ENCODE measurements around the gene USP2.

Gene USP2

GRCh38 chr11:119361941-119362725 lies 19.4 kb downstream of the USP2 start:
- DNase-seq: no peak

GRCh38 chr11:119361056-119361787 lies 20.3 kb downstream of the USP2 start:
- DNase-seq: no peak

GRCh38 chr11:119359365-119360214 lies 21.9 kb downstream of the USP2 start:
- DNase-seq: no peak

- DNase-seq: no peak
Observed at GRCh38 chr11:119357074-119357473, 24.4 kb downstream of the USP2 start.

- peak; percentile 57 for DNase-seq
Observed at GRCh38 chr11:119356349-119357031, 25.0 kb downstream of the USP2 start.

- no peak for DNase-seq
Observed at GRCh38 chr11:119355091-119355843, 26.2 kb downstream of the USP2 start.

- no peak for DNase-seq
Observed at GRCh38 chr11:119352857-119353260, 28.6 kb downstream of the USP2 start.

GRCh38 chr11:119351232-119351631 lies 30.3 kb downstream of the USP2 start:
- DNase-seq: no peak

- no peak for DNase-seq
Observed at GRCh38 chr11:119350302-119350701, 31.2 kb downstream of the USP2 start.

GRCh38 chr11:119347940-119348605 lies 33.4 kb downstream of the USP2 start:
- no peak for DNase-seq

- no peak for DNase-seq
Observed at GRCh38 chr11:119347242-119347641, 34.2 kb downstream of the USP2 start.

- no peak for DNase-seq
Observed at GRCh38 chr11:119346605-119347004, 34.9 kb downstream of the USP2 start, which contains the start of gene MFRP. MFRP (minus strand) TSS chr11:119346705; CDS start chr11:119346513, 192 bp downstream.

- no peak for DNase-seq
Observed at GRCh38 chr11:119345685-119346084, 35.8 kb downstream of the USP2 start.

- DNase-seq: no peak
Observed at GRCh38 chr11:119344291-119345010, 37.0 kb downstream of the USP2 start.

- no peak for DNase-seq
Observed at GRCh38 chr11:119343726-119344125, 37.8 kb downstream of the USP2 start.

GRCh38 chr11:119342362-119343130 lies 38.9 kb downstream of the USP2 start:
- DNase-seq: no peak

- no peak for DNase-seq
Observed at GRCh38 chr11:119342023-119342300, 39.5 kb downstream of the USP2 start.

- no peak for DNase-seq
Observed at GRCh38 chr11:119341222-119342022, 40.1 kb downstream of the USP2 start.
